NCI-H82 treated with DMSO at 0.1 percent for 48 hours (cell line): ENCODE results near the gene CCDC39.
A peak's percentile ranks its signal among the peaks of the same experiment; 100 is the strongest.

Experiments
- DNase-seq: peaks from one replicate; lab custom pipeline; 2025; ENCODE audit not compliant: unreplicated experiment; lab: John Stamatoyannopoulos, UW

Gene CCDC39

GRCh38 chr3:180679178-180680096 lies at the start of gene CCDC39:
TSS of gene CCDC39 (minus strand) at chr3:180679489. CDS start at chr3:180679380, 109 bp downstream.
- peak; percentile 63 for DNase-seq

- DNase-seq = no peak
Measured at GRCh38 chr3:180720012-180720411, 40.7 kb upstream of the CCDC39 start.

DNA sequence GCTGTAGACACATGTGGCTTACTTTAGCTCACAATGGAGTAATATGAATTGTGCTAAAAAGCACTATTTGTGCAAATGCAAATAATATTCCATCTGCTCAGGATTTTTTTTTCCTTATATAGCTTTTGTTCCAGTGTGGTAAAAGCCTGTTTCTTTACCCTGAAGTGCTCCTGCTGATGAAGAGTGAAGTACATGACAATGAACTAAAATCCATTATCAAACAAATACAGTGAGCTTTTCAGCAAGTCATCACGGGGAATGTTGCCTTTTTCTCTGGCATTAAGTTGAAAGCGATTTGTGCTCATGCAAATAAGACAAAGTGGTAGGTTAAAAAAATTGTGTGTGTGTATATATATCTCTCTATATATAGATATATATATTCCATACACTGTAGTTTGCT lies 28.6 kb upstream of the CCDC39 start:
- DNase-seq = no peak

- no peak for DNase-seq
Measured at GRCh38 chr3:180705619-180706018, 26.3 kb upstream of the CCDC39 start.

DNA sequence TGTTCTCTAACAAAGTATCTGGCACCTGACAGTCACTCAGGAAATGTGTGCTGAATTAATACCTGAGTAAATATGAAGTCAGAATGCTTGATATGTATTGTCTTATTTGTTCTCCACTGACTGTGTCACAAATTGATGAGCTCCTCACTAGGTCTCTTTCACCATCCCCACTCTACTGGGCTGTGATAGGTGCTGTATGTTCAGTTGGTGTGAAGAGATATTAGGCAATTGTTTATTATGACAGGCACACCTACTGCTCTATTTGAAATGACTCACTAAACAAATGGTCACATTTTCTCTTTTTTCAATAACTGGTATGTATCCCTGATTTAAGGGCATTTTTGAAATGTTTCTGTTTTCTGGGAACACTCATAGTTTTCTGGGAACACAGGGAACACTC lies 25.2 kb upstream of the CCDC39 start:
- DNase-seq = no peak

DNA sequence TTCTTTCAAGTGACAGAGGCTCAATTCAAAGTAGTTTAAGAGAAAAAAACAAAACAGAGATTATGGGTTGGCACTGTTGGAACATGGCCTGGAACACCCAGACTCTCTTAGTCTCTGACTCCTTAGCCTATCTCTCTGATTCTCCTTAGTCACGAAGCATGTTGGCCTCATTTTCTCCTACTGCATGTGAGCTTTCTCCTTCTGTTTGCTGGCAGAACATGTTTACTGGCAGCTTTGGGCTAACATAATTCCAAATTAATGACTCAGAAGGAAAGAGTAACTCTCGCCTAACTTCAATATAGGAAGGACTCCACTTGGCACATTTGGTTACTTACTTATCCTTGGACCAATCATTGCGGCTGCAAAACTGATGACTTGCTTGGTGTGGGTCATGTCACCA lies 21.7 kb upstream of the CCDC39 start:
- no peak for DNase-seq

DNA sequence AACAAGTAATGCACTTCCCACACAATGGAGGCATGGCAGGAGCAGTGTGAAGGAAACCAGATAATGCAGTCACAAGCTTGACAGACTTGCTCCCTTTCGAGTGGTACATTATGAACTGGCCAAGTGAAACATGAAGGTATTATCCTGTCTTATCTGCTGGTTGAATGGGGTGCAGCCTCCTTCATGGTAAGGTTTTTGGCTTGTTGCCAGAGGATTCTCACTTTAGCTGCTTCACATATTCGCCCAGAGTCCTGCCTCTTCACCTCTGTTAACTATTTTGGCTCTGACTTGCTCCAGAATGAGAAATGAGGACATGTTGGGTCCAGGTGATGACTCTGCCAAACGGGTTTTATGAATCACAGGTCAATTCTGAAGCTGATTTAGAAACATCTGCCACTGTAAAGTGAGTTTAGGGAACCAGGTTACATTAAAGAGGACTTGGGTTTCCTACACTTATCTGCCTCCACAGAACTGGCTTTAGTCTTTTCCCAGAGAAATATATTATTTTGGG lies 19.5 kb upstream of the CCDC39 start:
- DNase-seq = no peak

- no peak for DNase-seq
Measured at GRCh38 chr3:180694321-180694720, 15.0 kb upstream of the CCDC39 start.

DNA sequence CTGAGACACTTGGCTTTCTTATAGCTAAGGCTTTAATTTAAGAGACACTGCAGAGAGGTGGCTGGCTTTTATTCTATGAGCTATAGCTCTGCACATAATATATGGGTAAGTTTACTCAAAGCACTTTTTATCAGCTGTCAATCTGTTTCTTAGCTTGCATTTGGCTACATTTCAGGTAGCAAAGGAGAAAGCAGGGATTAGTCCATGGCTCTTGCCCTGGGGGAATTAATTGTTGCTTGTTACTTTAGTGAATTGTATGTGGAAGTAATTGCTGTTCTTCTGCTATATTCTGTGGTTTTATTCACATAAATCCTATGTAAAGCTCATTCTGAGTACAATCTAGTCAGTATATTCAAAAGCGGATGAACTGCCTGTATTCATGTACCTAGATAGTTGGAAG lies 14.4 kb upstream of the CCDC39 start:
- DNase-seq = no peak

GRCh38 chr3:180690061-180690460 lies 10.8 kb upstream of the CCDC39 start:
- peak; percentile 22 for DNase-seq

GRCh38 chr3:180684807-180685206 lies 5.5 kb upstream of the CCDC39 start:
- DNase-seq = no peak

DNA sequence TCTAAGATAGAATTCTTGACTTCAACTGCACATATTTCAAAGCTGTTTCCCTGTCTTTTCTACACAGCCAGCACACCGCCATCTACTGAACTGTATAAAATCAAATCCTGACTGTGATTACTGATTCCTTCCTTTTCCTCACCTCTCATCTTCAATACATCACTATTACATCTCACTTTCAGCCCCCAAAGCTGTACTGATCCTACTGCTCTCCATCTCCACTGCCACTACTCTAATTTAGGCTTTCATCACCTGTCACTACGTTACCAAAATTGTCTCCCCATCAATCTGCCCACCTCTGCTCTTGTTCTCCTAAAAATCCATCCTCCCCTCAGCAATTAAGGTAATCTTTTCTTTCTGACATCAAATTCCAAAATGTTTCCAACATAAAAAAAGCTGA lies 4.5 kb upstream of the CCDC39 start:
- DNase-seq = no peak

DNA sequence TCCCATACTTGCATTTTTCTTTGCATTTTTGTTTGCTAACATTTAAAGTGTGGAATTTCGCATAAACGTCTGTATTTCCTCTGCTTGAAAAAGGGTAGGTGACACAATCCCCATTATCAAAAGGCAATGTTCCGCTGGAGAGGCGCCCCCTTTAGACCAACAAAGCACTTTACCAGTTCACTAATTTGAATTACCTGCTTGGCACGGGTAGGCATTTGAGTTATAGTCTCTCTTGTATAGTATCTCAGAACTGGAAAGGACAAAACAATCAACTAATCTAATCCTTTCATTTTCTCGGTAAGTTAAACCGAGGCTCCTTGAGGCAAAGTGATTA lies 775 bp upstream of the CCDC39 start:
- peak; percentile 61 for DNase-seq

DNA sequence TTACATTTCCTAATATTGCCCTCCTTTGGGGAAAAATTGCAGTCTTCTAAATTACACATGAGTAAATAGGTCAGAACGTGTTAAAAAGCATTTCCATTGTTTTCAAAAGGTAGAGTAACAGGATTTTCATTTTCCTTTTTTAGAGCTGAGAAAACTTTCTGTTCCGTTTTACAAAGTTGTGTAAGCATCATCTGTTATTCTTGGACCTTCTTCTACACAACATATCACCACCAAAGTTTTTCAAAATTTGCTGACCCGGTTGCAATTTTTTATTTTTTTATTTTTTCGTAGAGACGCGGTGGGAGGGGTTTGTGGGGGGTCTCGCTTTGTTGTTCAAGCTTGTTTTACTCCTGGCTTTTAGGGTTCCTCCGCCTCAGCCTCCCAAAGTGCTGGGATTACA lies 1.1 kb downstream of the CCDC39 start:
- no peak for DNase-seq

GRCh38 chr3:180661444-180661843 lies 17.8 kb downstream of the CCDC39 start:
- no peak for DNase-seq

GRCh38 chr3:180657094-180657493 lies 22.2 kb downstream of the CCDC39 start:
- DNase-seq = no peak

GRCh38 chr3:180656406-180656805 lies 22.9 kb downstream of the CCDC39 start:
- DNase-seq = no peak

DNA sequence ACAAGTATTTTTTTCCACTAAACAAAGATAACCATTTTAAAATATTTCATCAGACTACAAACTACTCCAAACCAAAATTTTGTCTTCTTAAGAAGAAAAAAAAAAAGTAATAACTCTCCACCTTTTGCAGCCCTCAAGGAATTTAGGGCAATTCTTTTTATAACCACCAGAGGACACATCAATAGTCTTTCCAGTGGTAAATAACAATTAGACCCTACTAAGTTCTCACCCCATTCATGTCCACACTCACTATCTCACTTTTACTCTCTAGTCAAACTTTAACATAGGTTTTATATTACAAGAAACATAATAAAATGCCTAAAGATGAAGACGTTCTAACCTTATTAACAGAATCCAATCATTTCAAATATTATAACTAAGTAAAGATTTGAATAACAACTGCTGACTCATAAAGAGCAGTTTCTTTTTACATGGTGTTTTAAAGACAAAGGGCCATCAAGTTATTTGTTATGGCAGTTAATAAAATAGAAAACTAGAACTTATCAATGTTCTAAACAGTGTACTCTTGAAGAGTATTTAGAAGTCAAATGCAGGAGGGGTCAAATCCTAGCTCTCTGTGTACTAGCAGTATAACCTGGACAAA lies 33.0 kb downstream of the CCDC39 start:
- peak; percentile 12 for DNase-seq

DNA sequence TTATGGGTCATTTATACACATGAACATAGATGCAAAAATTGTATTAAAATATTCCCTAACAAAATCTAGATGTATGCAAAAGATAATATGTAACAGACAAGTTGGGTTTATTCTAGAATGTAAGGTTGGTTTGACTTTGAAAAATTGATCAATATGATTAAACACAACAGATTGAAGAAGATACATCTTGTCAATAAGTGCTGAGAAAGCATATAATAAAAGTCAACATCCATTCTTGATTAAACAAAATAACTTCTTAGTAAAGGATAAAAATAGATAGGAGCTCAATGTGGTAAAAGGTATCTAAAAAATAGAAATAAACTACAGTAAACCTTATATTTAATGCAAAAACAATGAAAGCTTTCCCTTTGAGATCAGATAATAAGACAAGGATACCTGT lies 38.3 kb downstream of the CCDC39 start:
- no peak for DNase-seq

DNA sequence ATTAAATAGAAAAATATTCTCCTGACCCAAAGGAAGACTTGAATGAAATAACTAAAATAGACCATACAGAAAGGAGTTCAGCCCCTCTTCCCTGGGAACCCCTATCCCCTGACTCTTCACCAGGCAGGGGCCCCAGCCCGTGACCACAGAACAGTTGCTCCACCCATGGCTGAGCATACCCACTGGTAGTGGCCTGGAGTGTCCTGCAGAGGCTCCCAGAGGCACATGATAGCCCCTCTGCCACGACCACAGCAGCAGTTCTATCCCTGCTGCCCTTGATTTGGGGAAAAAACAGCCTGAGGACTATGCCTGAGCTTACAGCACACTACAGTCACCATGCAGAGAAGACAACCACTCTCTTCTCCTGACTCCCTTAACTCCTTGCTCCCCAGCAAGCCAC lies 45.6 kb downstream of the CCDC39 start:
- DNase-seq = no peak

- DNase-seq = no peak
Measured at GRCh38 chr3:180631317-180631716, 48.0 kb downstream of the CCDC39 start.

DNA sequence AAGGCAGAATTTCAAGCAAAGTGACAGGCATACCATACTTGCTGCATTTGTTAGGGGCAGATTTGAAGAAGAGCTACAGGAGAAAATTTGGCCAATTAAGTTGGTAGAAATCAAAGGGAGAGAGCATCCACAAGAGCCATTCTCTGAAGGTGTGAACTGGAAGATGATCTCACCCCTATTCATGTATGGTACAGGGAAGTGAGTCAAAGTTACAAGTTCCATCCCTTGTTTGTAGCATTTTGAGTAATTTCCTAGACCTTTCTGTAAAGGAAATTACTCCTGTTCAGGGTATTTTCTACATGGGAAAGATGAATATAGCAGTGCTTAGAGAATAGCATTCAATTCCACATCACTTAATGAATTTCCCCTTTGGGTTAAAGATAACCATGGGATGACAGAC lies 48.9 kb downstream of the CCDC39 start:
- no peak for DNase-seq
